Smooth muscle cell (in vitro differentiated cells): ENCODE results near the gene ATP4B. TPM values are rescaled to one million over a fixed set of nuclear protein-coding genes. Genes with fewer than 3 reads are reported as not detected.

ENCODE experiments used
- DNase-seq: peaks from one replicate; lab custom pipeline; 2025; ENCODE audit not compliant: unreplicated experiment; lab: John Stamatoyannopoulos, UW
- H2AFZ ChIP-seq: fragments of 200-600 bp; sonication (generic); 2 replicates; pipeline ENCODE4 v1.6.0; 2016; ENCODE audit warnings: antibody characterized with exemption, low read depth, mild to moderate bottlenecking
- H3F3A ChIP-seq: fragments of 200-600 bp; sonication (generic); 2 replicates; pipeline ENCODE4 v1.6.0; 2017; ENCODE audit warnings: antibody characterized with exemption, low read depth
- H3K27ac ChIP-seq: fragments of 200-600 bp; sonication (generic); 2 replicates; pipeline ENCODE4 v1.5.1; 2016; ENCODE audit warnings: low read depth, mild to moderate bottlenecking
- H3K27me3 ChIP-seq: fragments of 200-600 bp; sonication (generic); 2 replicates; pipeline ENCODE4 v1.6.1; 2016; ENCODE audit warnings: low read depth, mild to moderate bottlenecking
- H3K36me3 ChIP-seq: fragments of 200-600 bp; sonication (generic); 2 replicates; pipeline ENCODE4 v1.5.1; 2016; ENCODE audit warnings: low read depth
- H3K4me1 ChIP-seq: fragments of 200-600 bp; sonication (generic); 2 replicates; pipeline ENCODE4 v1.5.1; 2016; ENCODE audit warnings: low read depth
- H3K4me2 ChIP-seq: fragments of 200-600 bp; sonication (generic); 2 replicates; pipeline ENCODE4 v1.6.0; 2016; ENCODE audit warnings: mild to moderate bottlenecking
- H3K4me3 ChIP-seq: fragments of 200-600 bp; sonication (generic); 2 replicates; pipeline ENCODE4 v1.5.1; 2016; ENCODE audit warnings: mild to moderate bottlenecking
- H3K79me2 ChIP-seq: fragments of 200-600 bp; sonication (generic); 2 replicates; pipeline ENCODE4 v1.6.0; 2016; ENCODE audit warnings: low read depth, mild to moderate bottlenecking
- H3K9ac ChIP-seq: fragments of 200-600 bp; sonication (generic); 2 replicates; pipeline ENCODE4 v1.6.0; 2016; ENCODE audit warnings: low read depth
- H3K9me3 ChIP-seq: fragments of 200-600 bp; sonication (generic); replicated peaks from 2 replicates; pipeline ENCODE4 v1.5.1; 2016; ENCODE audit warnings: low read depth
- H4K20me1 ChIP-seq: fragments of 200-600 bp; sonication (generic); 2 replicates; pipeline ENCODE4 v1.6.0; 2016; ENCODE audit warnings: low read depth
- CTCF ChIP-seq: fragments of 200-600 bp; sonication (generic); IDR thresholded peaks from 2 replicates; pipeline ENCODE4 v1.5.1; 2017; ENCODE audit warnings: borderline replicate concordance, mild to moderate bottlenecking, antibody characterized with exemption; ENCODE audit not compliant: insufficient read depth, poor library complexity, severe bottlenecking
- WGBS: methylation state at CpG from one replicate; pipeline ENCODE4 v1.1.7; 2016; ENCODE audit warnings: low lambda C conversion rate; 5-methylcytosine and 5-hydroxymethylcytosine counted together
- polyA plus RNA-seq: library from polyadenylated mRNA; unstranded; fragments of >200 nt; fragmentation: Nextera tagmentation; extraction: Ambion mirVana; gene quantifications from 2 replicates; pipeline ENCODE4 v1.2.1, GENCODE V29; 2016
- total RNA-seq: library from RNA; depleted of rRNA; stranded (reverse); fragments of >200 nt; gene quantifications from 2 replicates; pipeline ENCODE4 v1.2.3, GENCODE V29; 2014

ATP4B gene
- total and polyA plus RNA-seq, 2 experiments from 2014 or later: not detected

- no peak overlapping the region for H3K4me2 ChIP-seq
- H3K9me3 ChIP-seq: no peaks in the 10 kb centered on the region
- no peaks in the 10 kb centered on the region for H3F3A ChIP-seq
- H4K20me1 ChIP-seq: peaks cover 77% of the 10 kb centered on the region
- no peak overlapping the region for H3K27ac ChIP-seq
- no peak overlapping the region for H3K9ac ChIP-seq
- H2AFZ ChIP-seq: no peak overlapping the region
- DNase-seq: no peak
- no peak for TF ChIP-seq CTCF
- over 99% methylated on average over 15 of the region's 15 CpGs for WGBS
- H3K79me2 ChIP-seq: peaks cover 6% of the 10 kb centered on the region
- no peak overlapping the region for H3K4me3 ChIP-seq
- no peaks in the 10 kb centered on the region for H3K36me3 ChIP-seq
- H3K27me3 ChIP-seq: no peaks in the 10 kb centered on the region
- H3K4me1 ChIP-seq: peaks cover 10% of the 10 kb centered on the region
Observed at GRCh38 chr13:113621046-113621445, 37.0 kb downstream of the ATP4B start.

- H3K4me2 ChIP-seq: no peak overlapping the region
- H2AFZ ChIP-seq: no peak overlapping the region
- H3K27me3 ChIP-seq: no peaks in the 10 kb centered on the region
- peaks cover 10% of the 10 kb centered on the region for H3K4me1 ChIP-seq
- peaks cover 79% of the 10 kb centered on the region for H4K20me1 ChIP-seq
- H3K79me2 ChIP-seq: peaks cover 10% of the 10 kb centered on the region
- H3K9ac ChIP-seq: no peak overlapping the region
- no peak overlapping the region for H3K27ac ChIP-seq
- DNase-seq: no peak
- no peaks in the 10 kb centered on the region for H3F3A ChIP-seq
- TF ChIP-seq CTCF: no peak
- no peak overlapping the region for H3K4me3 ChIP-seq
- no peaks in the 10 kb centered on the region for H3K9me3 ChIP-seq
- no peaks in the 10 kb centered on the region for H3K36me3 ChIP-seq
- WGBS: 93% methylated on average over 15 of the region's 15 CpGs
Observed at GRCh38 chr13:113620036-113620796, 37.8 kb downstream of the ATP4B start.

GRCh38 chr13:113618455-113618854 lies 39.5 kb downstream of the ATP4B start:
- H3K4me3 ChIP-seq: no peak overlapping the region
- H3K9me3 ChIP-seq: no peaks in the 10 kb centered on the region
- H3K79me2 ChIP-seq: peaks cover 10% of the 10 kb centered on the region
- H3F3A ChIP-seq: no peaks in the 10 kb centered on the region
- peaks cover 10% of the 10 kb centered on the region for H3K4me1 ChIP-seq
- no peaks in the 10 kb centered on the region for H3K36me3 ChIP-seq
- no peaks in the 10 kb centered on the region for H3K27me3 ChIP-seq
- no peak overlapping the region for H3K4me2 ChIP-seq
- WGBS: 96% methylated on average over 7 of the region's 7 CpGs
- no peak overlapping the region for H3K27ac ChIP-seq
- TF ChIP-seq CTCF: no peak
- DNase-seq: no peak
- peaks cover 89% of the 10 kb centered on the region for H4K20me1 ChIP-seq
- H3K9ac ChIP-seq: no peak overlapping the region
- no peak overlapping the region for H2AFZ ChIP-seq

GRCh38 chr13:113617961-113618360 lies 40.0 kb downstream of the ATP4B start:
- no peak overlapping the region for H3K4me3 ChIP-seq
- no peak for DNase-seq
- peaks cover 10% of the 10 kb centered on the region for H3K4me1 ChIP-seq
- H3K9me3 ChIP-seq: no peaks in the 10 kb centered on the region
- 98% methylated on average over 5 of the region's 5 CpGs for WGBS
- no peak overlapping the region for H3K27ac ChIP-seq
- H3K27me3 ChIP-seq: no peaks in the 10 kb centered on the region
- H3K79me2 ChIP-seq: peaks cover 10% of the 10 kb centered on the region
- no peak overlapping the region for H3K4me2 ChIP-seq
- H2AFZ ChIP-seq: no peak overlapping the region
- H3F3A ChIP-seq: no peaks in the 10 kb centered on the region
- peaks cover 92% of the 10 kb centered on the region for H4K20me1 ChIP-seq
- no peak for TF ChIP-seq CTCF
- H3K9ac ChIP-seq: no peak overlapping the region
- no peaks in the 10 kb centered on the region for H3K36me3 ChIP-seq
